Trophoblast cell (in vitro differentiated cells and primary cell): ENCODE results near the gene SYT12.
"Not testable (repeated sequence)": the region's sequence is repeated elsewhere in the genome, so short reads cannot be mapped to it uniquely, and the experiment has no call there.

Experiments
- DNase-seq, 2 donors: peaks; one replicate each; pipeline ENCODE4 v3.0.0-alpha.2; 2016
- H2AFZ ChIP-seq: 2 replicates; pipeline ENCODE4 v1.6.1; 2013; ENCODE audit warnings: low read length, moderate library complexity, mild to moderate bottlenecking; ENCODE audit not compliant: insufficient read depth, poor library complexity
- H2AK5ac ChIP-seq: 2 replicates; pipeline ENCODE4 v1.6.1; 2013; ENCODE audit warnings: mild to moderate bottlenecking, low read length
- H2BK120ac ChIP-seq: 2 replicates; pipeline ENCODE4 v1.6.1; 2013; ENCODE audit warnings: low read length, mild to moderate bottlenecking, moderate library complexity; ENCODE audit not compliant: insufficient read depth, poor library complexity
- H2BK12ac ChIP-seq: 2 replicates; pipeline ENCODE4 v1.6.1; 2013; ENCODE audit warnings: mild to moderate bottlenecking, low read length, moderate library complexity
- H2BK5ac ChIP-seq: 2 replicates; pipeline ENCODE4 v1.6.1; 2013; ENCODE audit warnings: low read length, low read depth, moderate library complexity, mild to moderate bottlenecking; ENCODE audit not compliant: poor library complexity
- H3K14ac ChIP-seq: 2 replicates; pipeline ENCODE4 v1.6.1; 2013; ENCODE audit warnings: mild to moderate bottlenecking, low read length
- H3K18ac ChIP-seq: 2 replicates; pipeline ENCODE4 v1.6.1; 2013; ENCODE audit warnings: mild to moderate bottlenecking, low read length
- H3K23ac ChIP-seq: 2 replicates; pipeline ENCODE4 v1.6.1; 2013; ENCODE audit warnings: low read length
- H3K27ac ChIP-seq: 2 replicates; pipeline ENCODE4 v1.5.1; 2013; ENCODE audit warnings: low read depth, mild to moderate bottlenecking, inconsistent platforms, low read length, moderate library complexity
- H3K27me3 ChIP-seq: 2 replicates; pipeline ENCODE4 v1.6.1; 2013; ENCODE audit warnings: inconsistent platforms, mild to moderate bottlenecking, low read length, moderate library complexity; ENCODE audit not compliant: insufficient read depth
- H3K36me3 ChIP-seq, 2 experiments: 1 replicate in 1 of 2; 2 replicates in 1 of 2; pipeline ENCODE4 v1.6.1; 2013; ENCODE audit warnings: low read length in 2 of 2, mild to moderate bottlenecking in 2 of 2, moderate library complexity in 1 of 2; ENCODE audit not compliant: insufficient read depth in 2 of 2, control insufficient read depth in 1 of 2
- H3K4ac ChIP-seq: 2 replicates; pipeline ENCODE4 v1.6.1; 2013; ENCODE audit warnings: low read depth, mild to moderate bottlenecking, low read length, moderate library complexity
- H3K4me1 ChIP-seq, 2 experiments: 1 replicate in 1 of 2; 2 replicates in 1 of 2; pipeline ENCODE4 v1.6.1; 2013; ENCODE audit warnings: low read length in 2 of 2, mild to moderate bottlenecking in 2 of 2, moderate library complexity in 1 of 2; ENCODE audit not compliant: insufficient read depth in 2 of 2, control insufficient read depth in 1 of 2
- H3K4me2 ChIP-seq: 2 replicates; pipeline ENCODE4 v1.6.1; 2013; ENCODE audit warnings: inconsistent platforms, mild to moderate bottlenecking, low read length, moderate library complexity
- H3K4me3 ChIP-seq: 2 replicates; pipeline ENCODE4 v1.5.1; 2013; ENCODE audit warnings: mild to moderate bottlenecking, low read depth, low read length, inconsistent platforms
- H3K79me1 ChIP-seq: one replicate; pipeline ENCODE4 v1.6.1; 2013; ENCODE audit warnings: low read length
- H3K79me2 ChIP-seq: 2 replicates; pipeline ENCODE4 v1.6.1; 2013; ENCODE audit warnings: low read length, mild to moderate bottlenecking; ENCODE audit not compliant: control insufficient read depth, insufficient read depth, poor library complexity
- H3K9ac ChIP-seq: 2 replicates; pipeline ENCODE4 v1.6.1; 2013; ENCODE audit warnings: mild to moderate bottlenecking, low read length
- H3K9me3 ChIP-seq: 2 replicates; pipeline ENCODE4 v1.6.1; 2013; ENCODE audit warnings: low read depth, mild to moderate bottlenecking, control low read depth, inconsistent platforms, low read length; ENCODE audit not compliant: insufficient read depth
- H4K12ac ChIP-seq: 2 replicates; pipeline ENCODE4 v1.6.1; 2013; ENCODE audit warnings: low read depth, mild to moderate bottlenecking, low read length, moderate library complexity
- H4K8ac ChIP-seq: 2 replicates; pipeline ENCODE4 v1.6.1; 2013; ENCODE audit warnings: low read depth, mild to moderate bottlenecking, low read length, moderate library complexity
- H4K91ac ChIP-seq: one replicate; pipeline ENCODE4 v1.6.1; 2013; ENCODE audit warnings: low read depth, mild to moderate bottlenecking, low read length, moderate library complexity
- WGBS: extraction: QIAGEN DNeasy Blood & Tissue Kit; methylation state at CpG from one replicate; pipeline ENCODE4 v1.1.7; 2013; ENCODE audit warnings: missing lambda C conversion rate; ENCODE audit not compliant: insufficient read length, insufficient coverage; ENCODE audit errors: extremely low coverage; 5-methylcytosine and 5-hydroxymethylcytosine counted together

The SYT12 gene

GRCh38 chr11:66989360-66989759, 33.6 kb upstream of the SYT12 start:
- not testable (repeated sequence) for H3K4me2 ChIP-seq, H3K14ac ChIP-seq, H2BK120ac ChIP-seq, H3K27me3 ChIP-seq, H3K4me3 ChIP-seq, H3K27ac ChIP-seq, H4K12ac ChIP-seq, H3K9ac ChIP-seq, H3K23ac ChIP-seq, H2AFZ ChIP-seq, H3K79me1 ChIP-seq, H3K36me3 ChIP-seq, H2AK5ac ChIP-seq, H2BK5ac ChIP-seq, H3K9me3 ChIP-seq, H4K8ac ChIP-seq, H3K79me2 ChIP-seq, H2BK12ac ChIP-seq, H3K18ac ChIP-seq, H3K4me1 ChIP-seq, H4K91ac ChIP-seq, DNase-seq, H3K4ac ChIP-seq
- no CpG with 5 or more reads among the region's 9 CpGs for WGBS

- no peak for DNase-seq
- Histone ChIP-seq H4K12ac (no peak overlapping the region), H4K8ac (no peak overlapping the region), H2BK120ac (no peak overlapping the region), H2AK5ac (no peak overlapping the region), H3K4ac (no peak overlapping the region), H3K18ac (no peak overlapping the region), H3K79me1 (peaks cover 2% of the 10 kb centered on the region), H2BK5ac (no peak overlapping the region), H3K4me3 (no peak overlapping the region), H3K23ac (no peak overlapping the region), H3K27ac (no peak overlapping the region), H2BK12ac (no peak overlapping the region), H2AFZ (no peak overlapping the region), H3K27me3 (no peaks in the 10 kb centered on the region), H3K79me2 (no peaks in the 10 kb centered on the region), H4K91ac (no peak overlapping the region), H3K4me2 (no peak overlapping the region), H3K36me3 (no peaks in the 10 kb centered on the region), H3K9ac (no peak overlapping the region), H3K9me3 (peaks cover 2% of the 10 kb centered on the region), H3K4me1 (peaks cover 0 to 7% of the 10 kb centered on the region in 2 experiments), H3K14ac (no peak overlapping the region)
- no CpG with 5 or more reads among the region's 2 CpGs for WGBS
Observed at GRCh38 chr11:66992041-66992440, 30.9 kb upstream of the SYT12 start.

- Histone ChIP-seq H4K91ac (peak overlapping the region; percentile 4), H3K79me1 (peaks cover 2% of the 10 kb centered on the region), H2BK12ac (no peak overlapping the region), H3K9ac (no peak overlapping the region), H3K4me2 (no peak overlapping the region), H3K23ac (no peak overlapping the region), H3K36me3 (no peaks in the 10 kb centered on the region), H3K4me1 (peaks cover 0 to 11% of the 10 kb centered on the region in 2 experiments), H3K4me3 (no peak overlapping the region), H3K4ac (no peak overlapping the region), H4K8ac (no peak overlapping the region), H4K12ac (no peak overlapping the region), H3K79me2 (no peaks in the 10 kb centered on the region), H3K27me3 (no peaks in the 10 kb centered on the region), H2BK5ac (no peak overlapping the region), H3K9me3 (peaks cover 2% of the 10 kb centered on the region), H2BK120ac (no peak overlapping the region), H2AK5ac (no peak overlapping the region), H2AFZ (no peak overlapping the region), H3K18ac (no peak overlapping the region), H3K14ac (no peak overlapping the region), H3K27ac (no peak overlapping the region)
- peak; percentile 79 to 86 for DNase-seq
- no CpG with 5 or more reads among the region's 8 CpGs for WGBS
Observed at GRCh38 chr11:66996609-66997273, 26.2 kb upstream of the SYT12 start.

DNA sequence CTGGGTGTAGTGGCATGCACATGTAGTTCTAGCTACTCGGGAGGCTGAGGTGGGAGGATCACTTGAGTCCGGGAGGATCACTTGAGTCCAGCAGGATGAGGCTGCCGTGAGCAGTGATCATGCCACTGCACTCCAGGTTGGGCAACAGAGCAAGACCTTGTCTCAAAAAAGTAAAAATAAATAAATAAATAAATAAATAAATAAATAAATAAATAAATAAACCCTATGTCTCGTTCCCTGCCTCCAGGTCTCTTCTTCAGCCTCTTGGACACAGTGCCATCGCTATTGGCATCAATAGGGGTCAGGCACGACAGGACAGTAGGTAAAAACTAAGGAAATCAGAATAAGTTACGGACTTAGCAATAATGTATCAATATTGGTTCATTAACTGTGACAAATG, 23.4 kb upstream of the SYT12 start:
- Histone ChIP-seq H3K79me2 (no peaks in the 10 kb centered on the region), H3K27me3 (no peaks in the 10 kb centered on the region), H3K36me3 (no peaks in the 10 kb centered on the region), H3K4me2 (no peak overlapping the region), H2BK5ac (no peak overlapping the region), H3K79me1 (peaks cover 2% of the 10 kb centered on the region), H3K18ac (no peak overlapping the region), H2BK12ac (no peak overlapping the region), H4K91ac (no peak overlapping the region), H3K14ac (no peak overlapping the region), H3K23ac (no peak overlapping the region), H3K4me1 (peaks cover 4 to 11% of the 10 kb centered on the region in 2 experiments), H2BK120ac (no peak overlapping the region), H3K9ac (no peak overlapping the region), H4K12ac (no peak overlapping the region), H2AK5ac (no peak overlapping the region), H3K4ac (no peak overlapping the region), H3K4me3 (no peak overlapping the region), H2AFZ (no peak overlapping the region), H3K27ac (no peak overlapping the region), H3K9me3 (peaks cover 2% of the 10 kb centered on the region), H4K8ac (no peak overlapping the region)
- no peak for DNase-seq
- WGBS: no CpG with 5 or more reads among the region's 7 CpGs
